Activated T-helper 17 cell treated with anti-CD3 and anti-CD28 coated beads, Interleukin-2, amount 50 U/mL, for 72 hours (primary cell): Measurements from ENCODE around the gene DLG2. TPM values are rescaled to one million over a fixed set of nuclear protein-coding genes. Genes with fewer than 3 reads are reported as not detected.
"Not testable (repeated sequence)": the region's sequence is repeated elsewhere in the genome, so short reads cannot be mapped to it uniquely, and the experiment has no call there.

ENCODE experiments used
- ATAC-seq: fragments of 150-1000 bp; cut with Tn5 transposase; replicated peaks from 2 replicates; pipeline ENCODE4 v1.10.0; 2021; ENCODE audit warnings: mild to moderate bottlenecking, moderate library complexity
- H3K27ac Mint-ChIP-seq: one replicate; pipeline ENCODE4 v1.8.0; 2022; ENCODE audit warnings: mixed read lengths
- H3K27me3 Mint-ChIP-seq: one replicate; pipeline ENCODE4 v1.8.0; 2022; ENCODE audit warnings: mixed read lengths
- H3K36me3 Mint-ChIP-seq: one replicate; pipeline ENCODE4 v1.8.0; 2022; ENCODE audit warnings: low read depth, mild to moderate bottlenecking, mixed read lengths
- H3K4me1 Mint-ChIP-seq: one replicate; pipeline ENCODE4 v1.8.0; 2022; ENCODE audit warnings: mixed read lengths
- H3K4me3 Mint-ChIP-seq: one replicate; pipeline ENCODE4 v1.8.0; 2022; ENCODE audit warnings: mild to moderate bottlenecking, mixed read lengths
- H3K9me3 Mint-ChIP-seq: one replicate; pipeline ENCODE4 v1.8.0; 2022; ENCODE audit warnings: mixed read lengths
- total RNA-seq, 2 donors: library from RNA; stranded (reverse); gene quantifications; one replicate each; pipeline ENCODE4 v1.2.3, GENCODE V29; 2022

Gene DLG2
- total RNA-seq, 2 donors from 2014 or later: 1.5 to 1.9 TPM

DNA sequence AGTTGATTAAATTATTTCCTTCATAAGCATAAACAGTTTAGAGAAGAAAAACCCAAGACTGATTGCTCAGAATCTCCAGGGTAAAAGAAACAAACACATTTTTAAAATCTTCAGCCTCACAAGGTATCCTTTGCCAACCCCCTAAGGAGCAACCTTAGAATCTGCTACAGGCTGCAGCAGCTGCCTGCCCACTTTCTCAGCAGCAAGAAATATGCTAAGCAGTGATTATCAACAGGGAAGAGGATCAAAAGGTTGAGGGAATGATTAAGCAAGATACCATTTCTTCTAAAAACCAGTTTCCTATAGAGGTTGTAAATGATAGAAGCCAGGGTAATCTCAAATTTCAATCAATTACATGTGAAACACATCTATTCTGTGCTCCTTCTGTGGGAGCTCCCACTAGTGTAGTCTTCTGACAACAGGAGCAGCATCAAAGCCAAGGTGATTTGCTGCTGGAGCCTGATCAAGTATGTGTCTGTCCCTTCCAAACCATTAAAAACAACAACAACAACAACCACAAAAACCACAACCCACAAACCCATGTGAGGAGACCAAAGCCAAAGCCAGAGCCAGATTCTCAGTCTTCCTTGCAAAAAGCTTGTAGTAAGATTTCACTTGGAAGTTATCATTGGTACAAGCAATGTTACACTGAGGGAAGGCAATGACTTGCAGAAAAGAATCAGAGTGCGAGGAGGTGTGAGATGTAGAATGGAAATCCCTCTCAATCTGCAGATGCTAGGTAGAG is 761.2 kb downstream of the DLG2 start:
- Mint-ChIP-seq H3K9me3 (peaks cover 32% of the 10 kb centered on the region), H3K36me3 (no peaks in the 10 kb centered on the region), H3K27ac (no peak overlapping the region), H3K27me3 (no peaks in the 10 kb centered on the region), H3K4me1 (no peaks in the 10 kb centered on the region), H3K4me3 (no peak overlapping the region)
- no peak for ATAC-seq

DNA sequence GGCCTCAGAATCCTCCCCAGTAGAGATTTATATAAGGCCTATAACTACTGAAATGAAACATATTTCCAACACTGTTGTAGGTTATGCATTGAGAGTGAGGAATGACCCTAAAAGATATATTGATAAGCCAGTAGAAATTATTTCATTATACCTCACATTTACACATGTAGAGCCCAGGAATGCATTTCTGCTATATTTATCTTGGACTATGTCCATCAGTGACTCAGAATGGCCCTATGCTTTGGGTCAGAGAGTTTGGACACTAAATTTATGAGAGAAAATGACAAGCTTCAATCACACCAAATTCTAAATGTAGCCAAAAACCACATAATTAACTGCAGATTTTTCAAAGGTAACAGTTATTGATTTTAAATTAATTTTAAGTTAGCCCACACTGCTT is 761.9 kb downstream of the DLG2 start:
- ATAC-seq: no peak
- H3K4me1 Mint-ChIP-seq: no peaks in the 10 kb centered on the region
- H3K27ac Mint-ChIP-seq: no peak overlapping the region
- no peaks in the 10 kb centered on the region for H3K27me3 Mint-ChIP-seq
- H3K9me3 Mint-ChIP-seq: peaks cover 37% of the 10 kb centered on the region
- H3K4me3 Mint-ChIP-seq: no peak overlapping the region
- H3K36me3 Mint-ChIP-seq: no peaks in the 10 kb centered on the region

DNA sequence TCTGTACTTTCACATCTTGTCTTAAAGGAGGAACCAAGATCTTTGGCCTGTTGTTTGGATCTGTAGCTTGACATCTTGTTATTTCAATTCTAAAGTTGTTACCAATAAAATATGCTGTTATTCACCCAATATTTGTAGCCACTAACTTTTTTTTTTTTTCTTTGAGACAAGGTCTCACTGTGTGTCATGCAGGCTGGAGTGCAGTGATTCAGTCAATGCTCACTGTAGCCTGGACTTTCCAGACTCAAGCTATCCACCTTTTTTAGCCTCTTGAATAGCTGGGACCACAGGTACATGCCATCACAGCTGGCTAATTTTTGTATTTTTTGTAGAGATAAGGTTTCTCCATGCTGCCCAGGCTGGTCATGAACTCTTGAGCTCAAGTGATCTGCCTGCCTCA is 769.4 kb downstream of the DLG2 start:
- Mint-ChIP-seq H3K36me3 (no peaks in the 10 kb centered on the region), H3K4me3 (no peak overlapping the region), H3K9me3 (peaks cover 20% of the 10 kb centered on the region), H3K27me3 (no peaks in the 10 kb centered on the region), H3K4me1 (no peaks in the 10 kb centered on the region), H3K27ac (no peak overlapping the region)
- ATAC-seq: no peak

DNA sequence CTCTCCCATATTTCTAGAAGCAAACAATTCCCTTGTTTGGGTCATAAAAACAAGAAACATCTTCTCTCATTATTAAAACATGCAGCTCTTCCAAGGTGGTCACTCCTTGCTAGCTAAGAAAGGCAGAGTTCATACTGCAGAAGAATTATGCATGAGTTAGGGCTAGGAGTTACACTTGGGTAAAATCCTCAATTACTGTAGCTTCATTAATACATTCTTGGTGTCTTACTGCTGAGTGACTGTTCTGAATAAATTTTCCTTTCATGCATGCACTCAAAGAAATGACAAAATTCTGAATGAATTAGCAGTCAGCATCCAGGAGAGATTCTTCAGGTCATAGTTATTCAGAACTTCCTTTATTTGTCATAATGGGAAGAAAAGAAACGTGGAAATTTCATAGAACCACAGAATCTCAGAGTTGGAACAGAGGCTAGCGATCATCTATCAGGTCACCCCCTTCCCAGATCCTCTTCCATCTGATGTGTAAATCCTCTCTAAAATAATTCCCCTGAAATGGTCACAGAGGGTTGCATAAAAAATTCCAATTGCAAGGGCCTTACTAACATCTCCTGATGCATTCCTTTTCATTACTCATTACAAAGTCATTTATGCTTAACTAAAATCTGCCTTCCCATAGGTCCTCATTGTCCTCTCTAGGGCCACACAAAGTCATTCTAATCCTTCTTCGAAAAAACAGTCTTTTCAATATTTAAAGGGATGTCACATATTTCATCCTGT is 771.5 kb downstream of the DLG2 start:
- no peaks in the 10 kb centered on the region for H3K4me1 Mint-ChIP-seq

DNA sequence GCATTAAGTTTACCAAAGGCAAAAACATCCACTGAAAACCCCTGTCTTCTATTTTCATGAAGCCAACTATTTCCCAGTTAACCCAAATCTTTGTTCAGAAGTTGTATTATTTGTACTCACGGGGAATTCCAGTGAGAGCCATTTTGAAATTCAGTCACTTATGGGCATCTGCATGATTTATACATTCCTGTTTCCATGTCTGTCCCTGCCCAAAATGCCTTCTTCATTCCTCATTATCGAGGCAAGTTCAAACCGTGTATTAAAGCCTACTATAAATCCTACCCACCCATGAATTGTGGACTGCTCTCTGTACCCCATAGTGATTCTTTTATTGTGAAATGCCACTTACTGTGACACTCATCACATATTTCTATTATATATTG is 772.7 kb downstream of the DLG2 start:
- H3K4me3 Mint-ChIP-seq: no peak overlapping the region

More for the DNA sequence above, 771.5 kb downstream of the DLG2 start:
- Mint-ChIP-seq H3K27me3 (no peaks in the 10 kb centered on the region), H3K27ac (no peak overlapping the region), H3K9me3 (peaks cover 16% of the 10 kb centered on the region), H3K36me3 (no peaks in the 10 kb centered on the region), H3K4me3 (no peak overlapping the region)
- no peak for ATAC-seq

DNA sequence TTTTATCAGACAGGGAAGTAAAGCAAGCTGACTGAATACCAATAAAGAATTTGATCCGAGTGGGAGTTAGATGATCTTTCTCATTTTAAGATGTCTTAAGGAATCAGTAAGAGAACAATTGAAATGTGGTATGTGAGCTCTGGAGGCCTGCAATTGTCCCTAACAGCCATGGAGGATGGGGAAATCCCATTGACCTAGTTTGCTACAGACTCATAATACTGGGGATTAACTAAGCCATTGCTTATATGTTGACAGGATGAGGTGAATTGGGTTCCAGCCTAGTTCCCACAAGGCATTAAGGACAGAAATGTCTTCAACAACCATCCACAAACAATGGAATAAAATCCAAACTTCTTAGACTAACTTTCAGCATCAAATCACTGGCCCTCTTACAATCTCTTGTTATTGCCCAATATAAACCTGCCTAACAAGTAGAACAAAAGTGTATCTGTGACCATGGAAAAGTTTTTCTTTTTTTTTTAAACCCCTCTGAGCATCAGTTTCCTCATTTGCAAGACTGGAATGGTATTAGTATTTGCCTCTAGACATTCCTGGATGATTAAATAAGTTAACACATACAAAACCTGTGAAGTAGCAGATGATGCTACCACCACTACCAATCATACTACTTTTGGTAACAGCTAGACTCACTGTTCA is 773.2 kb downstream of the DLG2 start:
- no peak overlapping the region for H3K27ac Mint-ChIP-seq

More for the DNA sequence above, 772.7 kb downstream of the DLG2 start:
- no peak overlapping the region for H3K27ac Mint-ChIP-seq
- H3K9me3 Mint-ChIP-seq: peaks cover 8% of the 10 kb centered on the region
- no peaks in the 10 kb centered on the region for H3K36me3 Mint-ChIP-seq
- no peaks in the 10 kb centered on the region for H3K4me1 Mint-ChIP-seq
- ATAC-seq: no peak
- no peaks in the 10 kb centered on the region for H3K27me3 Mint-ChIP-seq

DNA sequence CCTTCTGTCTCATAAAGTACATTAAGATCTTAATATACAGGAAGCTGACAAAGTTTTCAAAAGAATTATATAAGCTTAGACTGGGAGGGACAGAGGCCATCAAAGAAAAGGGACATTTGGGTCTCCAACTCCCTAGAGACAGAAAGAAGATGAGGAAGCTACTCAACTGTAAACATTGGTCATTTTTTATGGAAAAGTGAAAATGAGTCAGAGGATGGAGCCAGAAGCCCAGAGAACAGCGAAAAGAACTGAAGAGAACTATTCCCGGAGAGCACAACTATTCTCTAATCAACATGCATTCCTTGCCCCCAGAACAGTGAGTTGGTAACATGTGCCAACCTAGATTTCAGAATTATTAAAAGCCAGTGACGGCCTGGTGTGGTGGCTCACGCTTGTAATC is 779.3 kb downstream of the DLG2 start:
- Mint-ChIP-seq H3K4me1 (no peaks in the 10 kb centered on the region), H3K27ac (no peak overlapping the region), H3K27me3 (no peaks in the 10 kb centered on the region), H3K9me3 (peaks cover 26% of the 10 kb centered on the region), H3K4me3 (no peak overlapping the region), H3K36me3 (no peaks in the 10 kb centered on the region)
- no peak for ATAC-seq

More for the DNA sequence above, 773.2 kb downstream of the DLG2 start:
- Mint-ChIP-seq H3K27me3 (no peaks in the 10 kb centered on the region), H3K36me3 (no peaks in the 10 kb centered on the region), H3K4me3 (no peak overlapping the region), H3K9me3 (peaks cover 8% of the 10 kb centered on the region), H3K4me1 (no peaks in the 10 kb centered on the region)
- no peak for ATAC-seq

DNA sequence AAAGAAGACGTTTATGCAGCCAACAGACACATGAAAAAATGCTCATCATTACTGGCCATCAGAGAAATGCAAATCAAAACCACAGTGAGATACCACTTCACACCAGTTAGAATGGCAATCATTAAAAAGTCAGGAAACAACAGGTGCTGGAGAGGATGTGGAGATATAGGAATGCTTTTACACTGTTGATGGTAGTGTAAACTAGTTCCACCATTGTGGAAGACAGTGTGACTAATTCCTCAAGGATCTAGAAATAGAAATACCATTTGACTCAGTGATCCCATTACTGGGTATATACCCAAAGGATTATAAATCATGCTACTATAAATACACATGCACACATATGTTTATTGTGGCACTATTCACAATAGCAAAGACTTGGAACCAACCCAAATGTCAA is 786.9 kb downstream of the DLG2 start:
- H3K4me1 Mint-ChIP-seq, H3K36me3 Mint-ChIP-seq, H3K27me3 Mint-ChIP-seq, H3K4me3 Mint-ChIP-seq, H3K27ac Mint-ChIP-seq, ATAC-seq: not testable (repeated sequence)
- H3K9me3 Mint-ChIP-seq: peaks cover 16% of the 10 kb centered on the region

DNA sequence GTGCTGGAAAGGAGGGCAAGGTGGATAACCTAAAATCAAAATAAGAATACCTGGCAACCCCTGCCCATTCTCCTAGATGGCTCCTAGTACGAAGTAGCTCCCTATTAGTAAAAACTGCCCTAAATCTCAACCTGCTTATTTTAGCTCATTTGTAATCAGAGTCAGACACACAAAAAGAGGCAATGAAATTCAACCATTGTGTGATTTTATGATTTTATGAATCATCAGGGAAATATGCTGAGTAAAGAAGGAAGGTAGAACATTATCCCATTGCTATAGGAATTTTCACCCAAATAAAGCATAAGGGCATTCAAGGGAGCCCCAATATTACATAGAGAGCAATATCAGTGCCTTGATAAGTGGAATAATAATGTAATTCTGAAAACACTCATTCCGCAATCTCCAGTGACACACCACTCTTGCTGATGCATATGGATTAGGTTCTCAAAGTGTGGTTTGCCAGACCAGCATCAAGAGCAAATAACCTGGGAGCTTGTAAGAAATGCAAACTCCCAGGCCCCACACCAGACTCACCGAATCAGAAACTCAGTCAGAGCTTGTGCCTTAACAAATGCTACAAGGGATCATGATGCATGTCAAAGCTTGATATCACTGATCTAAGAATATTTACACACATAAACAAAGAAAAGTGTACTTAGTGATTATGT is 789.6 kb downstream of the DLG2 start:
- ATAC-seq: no peak
- peaks cover 12% of the 10 kb centered on the region for H3K9me3 Mint-ChIP-seq
- H3K4me1 Mint-ChIP-seq: no peaks in the 10 kb centered on the region
- H3K4me3 Mint-ChIP-seq: no peak overlapping the region
- no peak overlapping the region for H3K27ac Mint-ChIP-seq
- no peaks in the 10 kb centered on the region for H3K36me3 Mint-ChIP-seq
- H3K27me3 Mint-ChIP-seq: no peaks in the 10 kb centered on the region

DNA sequence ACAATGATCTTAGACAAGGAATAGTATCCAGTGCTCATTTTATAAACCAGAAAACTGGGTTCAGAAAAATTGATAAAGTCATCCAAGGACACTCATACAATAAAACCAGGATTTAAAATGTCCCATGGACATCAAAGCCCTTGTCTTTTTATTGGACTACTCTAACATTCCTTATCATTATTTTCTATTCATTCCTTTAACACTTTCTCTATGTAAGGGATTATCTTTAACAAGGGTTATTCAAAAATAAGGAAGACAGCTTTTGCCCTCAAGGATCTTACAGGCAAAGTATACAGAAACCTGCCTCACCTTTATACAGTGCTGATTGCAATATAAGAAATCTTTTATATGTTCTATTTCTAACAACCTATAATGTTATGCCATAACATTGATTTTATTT is 790.8 kb downstream of the DLG2 start:
- Mint-ChIP-seq H3K27me3 (no peaks in the 10 kb centered on the region), H3K36me3 (no peaks in the 10 kb centered on the region), H3K27ac (no peak overlapping the region), H3K4me1 (no peaks in the 10 kb centered on the region), H3K9me3 (peaks cover 8% of the 10 kb centered on the region), H3K4me3 (no peak overlapping the region)
- ATAC-seq: no peak

DNA sequence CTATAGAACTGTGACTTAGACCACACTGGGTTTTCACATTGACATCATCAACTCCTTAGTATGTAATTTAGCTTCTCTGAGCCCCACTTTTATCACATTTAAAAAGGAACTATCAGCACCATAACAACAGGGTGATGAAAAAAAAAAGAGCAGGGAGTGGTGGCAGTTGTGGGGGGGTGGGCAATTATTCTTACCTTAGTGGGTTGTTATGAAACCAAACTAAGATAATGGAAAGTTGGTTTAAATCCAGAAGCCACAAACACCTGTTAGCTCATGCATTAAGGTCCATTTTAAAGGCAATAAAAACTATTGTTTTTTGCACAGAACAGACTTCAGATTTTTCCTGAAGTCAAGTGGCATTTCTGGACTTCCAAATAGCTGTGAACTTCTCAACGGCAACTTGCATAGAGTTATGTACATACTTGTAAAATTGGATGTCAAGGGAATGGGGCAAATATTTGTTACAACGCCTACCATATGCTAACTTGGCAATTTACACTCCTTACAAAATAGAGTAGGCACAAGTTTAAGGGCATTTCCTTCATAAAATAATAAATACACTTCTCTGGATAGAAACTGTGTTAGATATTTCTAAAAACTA is 793.6 kb downstream of the DLG2 start:
- Mint-ChIP-seq H3K9me3 (peaks cover 5% of the 10 kb centered on the region), H3K27ac (no peak overlapping the region), H3K27me3 (no peaks in the 10 kb centered on the region), H3K4me3 (no peak overlapping the region), H3K36me3 (no peaks in the 10 kb centered on the region), H3K4me1 (no peaks in the 10 kb centered on the region)
- no peak for ATAC-seq

DNA sequence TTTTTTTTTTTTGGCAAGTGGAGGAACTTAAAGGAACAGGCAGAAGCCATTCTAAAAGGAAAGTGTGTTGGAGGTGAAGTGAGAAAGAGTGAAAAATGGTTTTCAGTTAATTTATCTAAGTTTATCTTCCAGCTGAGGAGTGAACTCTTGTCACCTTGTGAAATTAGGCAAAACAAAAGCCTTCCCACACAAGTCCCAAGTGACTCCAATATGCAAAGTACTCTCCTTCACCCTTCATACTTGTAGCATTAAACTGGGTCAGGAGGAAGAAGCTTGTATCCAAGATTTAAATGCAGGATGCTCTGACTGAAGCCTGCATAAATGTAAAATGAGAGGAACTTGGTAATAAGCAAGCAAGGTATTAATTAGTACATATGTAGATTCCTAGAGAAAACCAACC is 796.8 kb downstream of the DLG2 start:
- no peak overlapping the region for H3K4me3 Mint-ChIP-seq
- H3K27ac Mint-ChIP-seq: no peak overlapping the region
- no peaks in the 10 kb centered on the region for H3K36me3 Mint-ChIP-seq
- no peak for ATAC-seq
- no peaks in the 10 kb centered on the region for H3K27me3 Mint-ChIP-seq
- H3K4me1 Mint-ChIP-seq: no peaks in the 10 kb centered on the region
- peaks cover 18% of the 10 kb centered on the region for H3K9me3 Mint-ChIP-seq

DNA sequence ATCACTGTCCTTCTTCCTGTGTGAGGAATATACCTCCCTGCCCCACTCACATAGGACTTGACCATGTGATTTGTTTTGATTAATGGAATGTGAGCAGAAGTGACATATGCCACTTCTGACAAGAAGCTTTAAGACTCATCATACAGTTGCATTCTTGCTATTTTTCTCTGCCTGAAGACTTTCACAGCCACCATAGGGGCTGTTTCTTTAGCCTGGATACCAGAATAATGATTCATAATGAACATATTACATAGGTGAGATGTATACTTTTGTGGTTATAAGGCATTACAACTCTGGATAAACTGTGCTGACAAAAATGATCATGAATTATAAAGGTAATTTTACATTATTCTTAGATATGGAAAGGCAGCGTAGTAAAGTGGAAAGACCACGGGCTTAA is 798.0 kb downstream of the DLG2 start:
- Mint-ChIP-seq H3K4me1 (no peaks in the 10 kb centered on the region), H3K27ac (no peak overlapping the region), H3K27me3 (no peaks in the 10 kb centered on the region), H3K36me3 (no peaks in the 10 kb centered on the region), H3K4me3 (no peak overlapping the region), H3K9me3 (peaks cover 15% of the 10 kb centered on the region)
- ATAC-seq: no peak

DNA sequence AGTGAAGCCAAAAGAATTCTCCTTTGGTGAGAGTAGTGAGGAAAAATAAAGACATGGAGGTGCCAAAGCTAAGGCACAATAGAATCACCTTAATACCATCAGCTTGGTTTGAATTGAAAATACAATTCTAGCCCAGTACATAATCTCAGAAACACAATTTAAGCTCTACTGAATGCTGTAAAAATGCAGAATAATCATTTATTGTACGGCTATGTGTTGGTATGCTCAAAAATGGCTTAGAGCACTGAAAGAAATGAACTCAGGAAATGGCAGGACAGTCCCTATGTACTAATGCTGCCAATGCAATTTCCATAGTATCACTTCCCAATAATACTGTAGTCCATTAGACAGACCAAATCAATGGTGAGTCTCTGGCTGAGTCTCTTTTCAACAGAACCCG is 798.5 kb downstream of the DLG2 start:
- no peaks in the 10 kb centered on the region for H3K36me3 Mint-ChIP-seq
- H3K27ac Mint-ChIP-seq: no peak overlapping the region
- ATAC-seq: no peak
- no peaks in the 10 kb centered on the region for H3K4me1 Mint-ChIP-seq
- peaks cover 15% of the 10 kb centered on the region for H3K9me3 Mint-ChIP-seq
- no peaks in the 10 kb centered on the region for H3K27me3 Mint-ChIP-seq
- no peak overlapping the region for H3K4me3 Mint-ChIP-seq
